Tibial nerve (tissue), 4 donors: ENCODE measurements around the gene MYRIP.

Experiments
- CTCF ChIP-seq, 5 experiments: fragments of 200-600 bp in 3 of 5; fragments of 450-650 bp in 2 of 5; sonication (generic) in 3 of 5; IDR thresholded peaks; one replicate each; pipeline ENCODE4 v1.5.1; 2016 to 2019; ENCODE audit warnings: antibody characterized with exemption in 5 of 5, mild to moderate bottlenecking in 3 of 5, moderate library complexity in 2 of 5
- EP300 ChIP-seq, 2 donors: sonication (generic); formaldehyde crosslinking; IDR thresholded peaks; one replicate each; pipeline ENCODE4 v1.6.1; 2017; ENCODE audit warnings: antibody characterized with exemption in 2 of 2, mild to moderate bottlenecking in 1 of 2
- POLR2A ChIP-seq, 2 donors: fragments of 450-650 bp; IDR thresholded peaks; one replicate each; pipeline ENCODE4 v1.6.1; 2017; ENCODE audit warnings: antibody characterized with exemption in 2 of 2, mild to moderate bottlenecking in 2 of 2, moderate library complexity in 2 of 2

- TF ChIP-seq CTCF (IDR thresholded peaks at IDR 0.05) (no peak), POLR2A (IDR thresholded peaks at IDR 0.05) (no peak), EP300 (IDR thresholded peaks at IDR 0.05) (no peak)
These were observed 41.3 kb downstream of the MYRIP start for GRCh38 chr3:39850716-39851032.
